ENCODE results near the gene MBOAT7.
"Not testable (repeated sequence)": the region's sequence is repeated elsewhere in the genome, so short reads cannot be mapped to it uniquely, and the experiment has no call there.

Gene MBOAT7

DNA sequence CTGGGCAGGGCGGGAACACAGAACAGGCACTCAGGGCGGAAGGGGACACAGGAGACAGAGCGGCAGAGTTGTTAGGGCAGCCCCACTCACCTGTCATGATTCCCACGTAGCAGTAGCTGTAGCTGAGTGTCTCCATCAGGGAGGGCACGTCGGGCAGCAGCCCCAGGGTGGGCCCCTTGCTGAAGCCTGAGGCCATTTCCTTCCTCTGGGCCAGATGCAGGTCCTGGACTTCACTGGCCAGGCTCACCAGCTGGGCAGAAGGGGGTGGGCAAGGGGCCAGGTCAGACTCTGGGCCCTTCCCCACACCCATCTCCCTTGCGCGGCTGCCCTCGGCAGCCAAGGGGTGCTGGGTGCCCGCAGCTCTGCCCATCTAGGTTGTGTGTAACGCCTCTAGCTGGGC is 5.9 kb downstream of the MBOAT7 start:
- Histone ChIP-seq H3K9ac (no peak overlapping the region), H3K27ac (no peak overlapping the region), H3K36me3 (ENCODE audit: insufficient read depth) (no peaks in the 10 kb centered on the region), H2AFZ (ENCODE audit: low read depth) (no peak overlapping the region), H3K4me2 (no peak overlapping the region), H4K20me1 (ENCODE audit: insufficient read depth) (no peaks in the 10 kb centered on the region), H3K79me2 (ENCODE audit: insufficient read depth, low read depth) (no peaks in the 10 kb centered on the region), H3K27me3 (ENCODE audit: insufficient read depth, low read depth) (no peaks in the 10 kb centered on the region), H3K4me1 (ENCODE audit: low read depth, poor library complexity, severe bottlenecking) (peaks cover 5% of the 10 kb centered on the region), H3K4me3 (IDR thresholded peaks at IDR 0.05; ENCODE audit: insufficient read depth, low read depth, low read length) (no peak overlapping the region)
- TF ChIP-seq CTCF (conservative IDR thresholded peaks at IDR 0.05; ENCODE audit: low read depth, low read length): no peak

- not testable (repeated sequence) for H3K27ac ChIP-seq; H3K4me1 ChIP-seq (ENCODE audit: low read depth, poor library complexity, severe bottlenecking); H2AFZ ChIP-seq (ENCODE audit: low read depth); H3K4me3 ChIP-seq (IDR thresholded peaks at IDR 0.05; ENCODE audit: insufficient read depth, low read depth, low read length); H3K36me3 ChIP-seq (ENCODE audit: insufficient read depth); H3K27me3 ChIP-seq (ENCODE audit: insufficient read depth, low read depth); H3K4me2 ChIP-seq; H4K20me1 ChIP-seq (ENCODE audit: insufficient read depth); H3K9ac ChIP-seq; H3K79me2 ChIP-seq (ENCODE audit: insufficient read depth, low read depth)
Measured at GRCh38 chr19:54181894-54182293, 7.5 kb downstream of the MBOAT7 start.

DNA sequence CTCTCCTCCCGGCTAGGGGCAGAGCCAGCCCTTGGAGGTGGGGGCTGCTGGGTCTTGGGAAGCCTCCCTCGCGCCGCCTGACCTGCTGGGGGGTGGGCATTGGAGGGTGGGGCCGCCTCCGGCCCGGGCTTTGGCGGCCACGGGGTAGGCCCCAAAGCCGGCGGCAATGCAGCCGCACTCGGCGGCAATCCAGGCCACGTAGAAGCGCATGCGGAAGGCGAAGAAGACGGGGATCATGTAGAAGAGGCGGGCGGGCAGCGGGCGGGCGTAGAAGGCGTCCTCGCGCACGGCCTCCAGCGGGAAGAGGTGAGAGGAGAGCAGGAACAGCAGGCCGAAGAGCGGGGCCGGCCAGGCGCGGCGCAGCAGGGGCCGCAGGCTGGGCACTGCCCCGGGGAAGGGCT is 8.7 kb downstream of the MBOAT7 start:
- Histone ChIP-seq H2AFZ (ENCODE audit: low read depth) (no peak overlapping the region), H3K79me2 (ENCODE audit: insufficient read depth, low read depth) (no peaks in the 10 kb centered on the region), H4K20me1 (ENCODE audit: insufficient read depth) (no peaks in the 10 kb centered on the region), H3K9ac (no peak overlapping the region), H3K36me3 (ENCODE audit: insufficient read depth) (no peaks in the 10 kb centered on the region), H3K27ac (no peak overlapping the region), H3K4me2 (no peak overlapping the region), H3K4me3 (IDR thresholded peaks at IDR 0.05; ENCODE audit: insufficient read depth, low read depth, low read length) (no peak overlapping the region), H3K27me3 (ENCODE audit: insufficient read depth, low read depth) (no peaks in the 10 kb centered on the region), H3K4me1 (ENCODE audit: low read depth, poor library complexity, severe bottlenecking) (no peaks in the 10 kb centered on the region)
- TF ChIP-seq CTCF (conservative IDR thresholded peaks at IDR 0.05; ENCODE audit: low read depth, low read length): no peak

- Histone ChIP-seq H2AFZ (ENCODE audit: low read depth) (no peak overlapping the region), H3K9ac (no peak overlapping the region), H3K4me3 (IDR thresholded peaks at IDR 0.05; ENCODE audit: insufficient read depth, low read depth, low read length) (no peak overlapping the region), H3K4me1 (ENCODE audit: low read depth, poor library complexity, severe bottlenecking) (no peaks in the 10 kb centered on the region), H3K27me3 (ENCODE audit: insufficient read depth, low read depth) (no peaks in the 10 kb centered on the region), H3K4me2 (no peak overlapping the region), H4K20me1 (ENCODE audit: insufficient read depth) (no peaks in the 10 kb centered on the region), H3K27ac (no peak overlapping the region), H3K36me3 (ENCODE audit: insufficient read depth) (no peaks in the 10 kb centered on the region), H3K79me2 (ENCODE audit: insufficient read depth, low read depth) (no peaks in the 10 kb centered on the region)
- no peak for TF ChIP-seq CTCF (conservative IDR thresholded peaks at IDR 0.05; ENCODE audit: low read depth, low read length)
Measured at GRCh38 chr19:54179921-54180461, 9.4 kb downstream of the MBOAT7 start.

DNA sequence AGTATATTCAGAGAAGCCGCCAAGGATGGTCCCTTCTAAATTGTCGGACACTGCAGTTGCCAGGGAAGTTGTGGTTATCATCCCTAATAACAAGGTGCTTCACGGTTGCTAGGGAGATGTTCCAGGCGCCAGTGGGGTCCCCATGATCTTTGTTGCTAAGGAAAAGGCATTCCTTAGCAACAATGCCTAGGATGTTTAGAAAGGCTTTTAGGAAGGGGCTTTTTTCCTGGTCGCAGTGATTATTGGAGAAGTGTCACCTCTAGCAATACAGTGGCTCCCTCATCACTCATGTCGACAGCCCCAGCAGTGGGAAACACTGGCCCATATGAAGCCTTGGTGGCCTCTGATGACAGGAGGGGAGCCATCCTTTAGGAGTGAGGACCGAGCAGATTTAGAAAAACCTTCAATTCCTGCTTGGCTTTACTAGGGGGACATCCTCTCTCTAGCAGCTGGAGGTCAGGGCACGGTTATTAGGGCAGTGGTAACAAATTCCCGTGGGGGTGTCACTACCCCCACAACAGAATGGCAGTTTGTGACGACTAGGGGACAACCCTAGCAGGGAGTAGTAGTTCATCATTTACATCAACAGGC is 10.0 kb downstream of the MBOAT7 start:
- H3K27ac ChIP-seq: no peak overlapping the region
- H3K9ac ChIP-seq: no peak overlapping the region
- H4K20me1 ChIP-seq (ENCODE audit: insufficient read depth): no peaks in the 10 kb centered on the region
- no peak overlapping the region for H3K4me3 ChIP-seq (IDR thresholded peaks at IDR 0.05; ENCODE audit: insufficient read depth, low read depth, low read length)
- H3K4me1 ChIP-seq (ENCODE audit: low read depth, poor library complexity, severe bottlenecking): no peaks in the 10 kb centered on the region
- no peaks in the 10 kb centered on the region for H3K27me3 ChIP-seq (ENCODE audit: insufficient read depth, low read depth)
- no peaks in the 10 kb centered on the region for H3K79me2 ChIP-seq (ENCODE audit: insufficient read depth, low read depth)
- H3K36me3 ChIP-seq (ENCODE audit: insufficient read depth): no peaks in the 10 kb centered on the region
- H3K4me2 ChIP-seq: no peak overlapping the region
- no peak for TF ChIP-seq CTCF (conservative IDR thresholded peaks at IDR 0.05; ENCODE audit: low read depth, low read length)
- H2AFZ ChIP-seq (ENCODE audit: low read depth): no peak overlapping the region
